Skeletal muscle tissue (tissue), 4 donors: Measurements from ENCODE around the gene KLF15. TPM values are rescaled to one million over a fixed set of nuclear protein-coding genes. Genes with fewer than 3 reads are reported as not detected.

Experiments used
- H3K27ac ChIP-seq: one replicate; pipeline ENCODE4 v1.7.0; 2013; ENCODE audit warnings: mild to moderate bottlenecking, low read depth, low read length, inconsistent platforms
- H3K27me3 ChIP-seq, 3 donors: one replicate each; pipeline ENCODE4 v1.7.0; 2013; ENCODE audit warnings: low read length in 3 of 3; ENCODE audit not compliant: control insufficient read depth in 3 of 3, insufficient read depth in 3 of 3
- H3K36me3 ChIP-seq, 3 donors: one replicate each; pipeline ENCODE4 v1.7.0; 2013; ENCODE audit warnings: low read length in 3 of 3; ENCODE audit not compliant: control insufficient read depth in 3 of 3, insufficient read depth in 3 of 3
- H3K4me1 ChIP-seq, 3 donors: one replicate each; pipeline ENCODE4 v1.7.0; 2013; ENCODE audit warnings: low read length in 3 of 3, mild to moderate bottlenecking in 3 of 3; ENCODE audit not compliant: control insufficient read depth in 3 of 3, insufficient read depth in 3 of 3
- H3K4me3 ChIP-seq, 3 donors: one replicate each; pipeline ENCODE4 v1.7.0; 2013; ENCODE audit warnings: low read length in 3 of 3
- H3K9ac ChIP-seq, 3 donors: one replicate each; pipeline ENCODE4 v1.7.0; 2013; ENCODE audit warnings: low read length in 3 of 3, mild to moderate bottlenecking in 3 of 3, moderate library complexity in 2 of 3, low read depth in 1 of 3
- H3K9me3 ChIP-seq, 3 donors: one replicate each; pipeline ENCODE4 v1.7.0; 2013; ENCODE audit warnings: low read length in 3 of 3; ENCODE audit not compliant: control insufficient read depth in 3 of 3
- total RNA-seq: library from RNA; depleted of rRNA; stranded (reverse); fragments of >200 nt; gene quantifications from one replicate; pipeline ENCODE4 v1.2.3, GENCODE V29; 2014
- donor health status: Osteomylitis.

Gene KLF15
- total RNA-seq, 1 donor from 2014 or later, result 2.6 TPM

GRCh38 chr3:126317029-126317996, 39.9 kb downstream of the KLF15 start:
- no peaks in the 10 kb centered on the region for H3K27me3 ChIP-seq
- no peak overlapping the region for H3K9ac ChIP-seq
- H3K9me3 ChIP-seq, result peaks cover 0 to 2% (median 0%) of the 10 kb centered on the region in 3 donors
- H3K4me1 ChIP-seq, result no peaks in the 10 kb centered on the region
- H3K4me3 ChIP-seq, result no peak overlapping the region
- H3K36me3 ChIP-seq, result no peaks in the 10 kb centered on the region
- no peak overlapping the region for H3K27ac ChIP-seq

- H3K27ac ChIP-seq, result no peak overlapping the region
Measured at GRCh38 chr3:126316501-126316939, 40.7 kb downstream of the KLF15 start.

GRCh38 chr3:126316031-126316461, 41.2 kb downstream of the KLF15 start:
- H3K9me3 ChIP-seq, result peaks cover 0 to 2% (median 0%) of the 10 kb centered on the region in 3 donors
- no peak overlapping the region for H3K27ac ChIP-seq
- no peak overlapping the region for H3K9ac ChIP-seq
- no peak overlapping the region for H3K4me3 ChIP-seq
- no peaks in the 10 kb centered on the region for H3K27me3 ChIP-seq
- no peaks in the 10 kb centered on the region for H3K4me1 ChIP-seq
- H3K36me3 ChIP-seq, result no peaks in the 10 kb centered on the region

More at GRCh38 chr3:126316501-126316939, 40.7 kb downstream of the KLF15 start:
- H3K9ac ChIP-seq, result no peak overlapping the region
- H3K4me3 ChIP-seq, result no peak overlapping the region
- no peaks in the 10 kb centered on the region for H3K4me1 ChIP-seq
- no peaks in the 10 kb centered on the region for H3K36me3 ChIP-seq
- H3K9me3 ChIP-seq, result peaks cover 0 to 2% (median 0%) of the 10 kb centered on the region in 3 donors
- no peaks in the 10 kb centered on the region for H3K27me3 ChIP-seq

GRCh38 chr3:126314790-126315658, 42.2 kb downstream of the KLF15 start:
- peaks cover 0 to 2% (median 0%) of the 10 kb centered on the region in 3 donors for H3K9me3 ChIP-seq
- no peaks in the 10 kb centered on the region for H3K27me3 ChIP-seq
- H3K4me3 ChIP-seq, result no peak overlapping the region
- H3K36me3 ChIP-seq, result no peaks in the 10 kb centered on the region
- H3K9ac ChIP-seq, result no peak overlapping the region
- no peaks in the 10 kb centered on the region for H3K4me1 ChIP-seq
- H3K27ac ChIP-seq, result no peak overlapping the region

GRCh38 chr3:126314305-126314789, 42.9 kb downstream of the KLF15 start:
- Histone ChIP-seq H3K9me3 (peaks cover 0 to 2% (median 0%) of the 10 kb centered on the region in 3 donors), H3K27me3 (no peaks in the 10 kb centered on the region), H3K27ac (no peak overlapping the region), H3K4me1 (no peaks in the 10 kb centered on the region), H3K9ac (no peak overlapping the region), H3K4me3 (no peak overlapping the region), H3K36me3 (no peaks in the 10 kb centered on the region)

- H3K27me3 ChIP-seq, result no peaks in the 10 kb centered on the region
- peaks cover 0 to 2% (median 0%) of the 10 kb centered on the region in 3 donors for H3K9me3 ChIP-seq
- no peak overlapping the region for H3K4me3 ChIP-seq
- no peak overlapping the region for H3K27ac ChIP-seq
- no peaks in the 10 kb centered on the region for H3K36me3 ChIP-seq
- H3K9ac ChIP-seq, result no peak overlapping the region
- H3K4me1 ChIP-seq, result no peaks in the 10 kb centered on the region
Measured at GRCh38 chr3:126313580-126314304, 43.5 kb downstream of the KLF15 start.

- Histone ChIP-seq H3K4me1 (no peaks in the 10 kb centered on the region), H3K9ac (no peak overlapping the region), H3K9me3 (peaks cover 0 to 2% (median 0%) of the 10 kb centered on the region in 3 donors), H3K27ac (no peak overlapping the region), H3K4me3 (no peak overlapping the region), H3K27me3 (no peaks in the 10 kb centered on the region), H3K36me3 (no peaks in the 10 kb centered on the region)
Measured at GRCh38 chr3:126313166-126313565, 44.0 kb downstream of the KLF15 start.

- H3K4me3 ChIP-seq, result no peak overlapping the region
- H3K27ac ChIP-seq, result no peak overlapping the region
- no peaks in the 10 kb centered on the region for H3K9me3 ChIP-seq
- H3K9ac ChIP-seq, result no peak overlapping the region
- no peaks in the 10 kb centered on the region for H3K27me3 ChIP-seq
- no peaks in the 10 kb centered on the region for H3K4me1 ChIP-seq
- no peaks in the 10 kb centered on the region for H3K36me3 ChIP-seq
Measured at GRCh38 chr3:126312341-126312740, 44.9 kb downstream of the KLF15 start.

- Histone ChIP-seq H3K4me1 (no peaks in the 10 kb centered on the region), H3K36me3 (no peaks in the 10 kb centered on the region), H3K27me3 (no peaks in the 10 kb centered on the region), H3K9ac (no peak overlapping the region), H3K27ac (no peak overlapping the region), H3K9me3 (no peaks in the 10 kb centered on the region), H3K4me3 (no peak overlapping the region)
Measured at GRCh38 chr3:126311338-126311978, 45.8 kb downstream of the KLF15 start.
